Loucy (cell line): ENCODE data around the gene SCN2A.

Experiments
- H2AFZ ChIP-seq: fragments of 200-600 bp; sonication (generic); 2 replicates; pipeline ENCODE4 v1.6.0; 2016; ENCODE audit warnings: antibody characterized with exemption, mild to moderate bottlenecking, low read length, moderate library complexity
- H3F3A ChIP-seq: fragments of 200-600 bp; 2 replicates; pipeline ENCODE4 v1.6.0; 2016; ENCODE audit warnings: antibody characterized with exemption, low read depth, mild to moderate bottlenecking
- H3K27me3 ChIP-seq: fragments of 200-600 bp; sonication (generic); 2 replicates; pipeline ENCODE4 v1.6.1; 2014; ENCODE audit warnings: low read length, mild to moderate bottlenecking; ENCODE audit not compliant: insufficient read depth, poor library complexity, severe bottlenecking
- H3K36me3 ChIP-seq: fragments of 200-600 bp; sonication (generic); 2 replicates; pipeline ENCODE4 v1.6.1; 2016; ENCODE audit warnings: low read length; ENCODE audit not compliant: insufficient read depth
- H3K4me1 ChIP-seq: fragments of 200-600 bp; sonication (generic); 2 replicates; pipeline ENCODE4 v1.5.1; 2014; ENCODE audit warnings: low read length, mild to moderate bottlenecking; ENCODE audit not compliant: insufficient read depth, poor library complexity, severe bottlenecking
- H3K4me2 ChIP-seq: fragments of 200-600 bp; sonication (generic); 2 replicates; pipeline ENCODE4 v1.6.0; 2014; ENCODE audit warnings: antibody characterized with exemption, low read length, low read depth, mild to moderate bottlenecking; ENCODE audit not compliant: poor library complexity, severe bottlenecking
- H3K4me3 ChIP-seq: fragments of 200-600 bp; sonication (generic); 2 replicates; pipeline ENCODE4 v1.5.1; 2014; ENCODE audit warnings: low read length, mild to moderate bottlenecking, mixed read lengths; ENCODE audit not compliant: poor library complexity, severe bottlenecking
- H3K79me2 ChIP-seq: fragments of 200-600 bp; sonication (generic); 2 replicates; pipeline ENCODE4 v1.6.1; 2014; ENCODE audit warnings: low read length; ENCODE audit not compliant: insufficient read depth
- H3K9ac ChIP-seq: fragments of 200-600 bp; sonication (generic); 2 replicates; pipeline ENCODE4 v1.6.0; 2014; ENCODE audit warnings: mild to moderate bottlenecking, low read depth, low read length, moderate library complexity; ENCODE audit not compliant: poor library complexity, severe bottlenecking
- H3K9me2 ChIP-seq: fragments of 200-600 bp; sonication (generic); replicated peaks from 2 replicates; pipeline ENCODE4 v1.6.1; 2016; ENCODE audit warnings: low read depth, low read length, mixed read lengths
- H3K9me3 ChIP-seq: fragments of 200-600 bp; sonication (generic); 2 replicates; pipeline ENCODE4 v1.6.1; 2014; ENCODE audit warnings: mild to moderate bottlenecking, antibody characterized with exemption, low read length, low read depth; ENCODE audit not compliant: insufficient read depth
- H4K20me1 ChIP-seq: fragments of 200-600 bp; sonication (generic); 2 replicates; pipeline ENCODE4 v1.6.0; 2014; ENCODE audit warnings: antibody characterized with exemption, low read length, mild to moderate bottlenecking; ENCODE audit not compliant: insufficient read depth, poor library complexity, severe bottlenecking
- EZH2phosphoT487 ChIP-seq: fragments of 200-600 bp; IDR thresholded peaks from 2 replicates; pipeline ENCODE4 v1.6.1; 2018; ENCODE audit warnings: antibody characterized with exemption, mild to moderate bottlenecking, moderate library complexity, borderline replicate concordance
- TF ChIP-seq, protein P1 (sequence below): fragments of 200-600 bp; sonication (generic); conservative IDR thresholded peaks from 2 replicates; pipeline ENCODE4 v1.5.1; 2014; ENCODE audit warnings: mild to moderate bottlenecking, antibody characterized with exemption, low read length

Gene SCN2A

DNA sequence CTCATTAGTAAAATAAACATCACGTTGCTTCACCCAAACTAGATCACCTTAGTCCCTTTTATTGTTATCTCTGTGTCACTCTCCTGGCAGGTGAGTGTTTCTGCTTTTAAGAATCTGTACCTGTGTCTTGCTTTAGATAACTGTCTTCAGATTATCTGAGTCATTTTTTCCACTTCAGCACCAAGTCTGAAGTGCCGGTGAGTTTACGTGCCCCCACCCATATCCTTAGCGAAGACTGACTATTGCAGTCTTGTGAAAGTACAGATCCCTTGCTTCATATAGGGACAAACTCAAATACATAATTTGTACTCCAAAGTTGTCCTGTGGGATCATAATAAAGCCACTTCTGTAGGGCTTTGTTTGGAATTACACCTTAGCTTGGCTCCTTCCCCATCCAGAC is 41.1 kb downstream of the SCN2A start:
- no peak overlapping the region for H3K4me3 ChIP-seq
- no peak overlapping the region for H3K4me2 ChIP-seq
- no peaks in the 10 kb centered on the region for H3K9me2 ChIP-seq
- H3F3A ChIP-seq: no peaks in the 10 kb centered on the region
- H3K79me2 ChIP-seq: no peaks in the 10 kb centered on the region
- TF ChIP-seq, protein P1, sequence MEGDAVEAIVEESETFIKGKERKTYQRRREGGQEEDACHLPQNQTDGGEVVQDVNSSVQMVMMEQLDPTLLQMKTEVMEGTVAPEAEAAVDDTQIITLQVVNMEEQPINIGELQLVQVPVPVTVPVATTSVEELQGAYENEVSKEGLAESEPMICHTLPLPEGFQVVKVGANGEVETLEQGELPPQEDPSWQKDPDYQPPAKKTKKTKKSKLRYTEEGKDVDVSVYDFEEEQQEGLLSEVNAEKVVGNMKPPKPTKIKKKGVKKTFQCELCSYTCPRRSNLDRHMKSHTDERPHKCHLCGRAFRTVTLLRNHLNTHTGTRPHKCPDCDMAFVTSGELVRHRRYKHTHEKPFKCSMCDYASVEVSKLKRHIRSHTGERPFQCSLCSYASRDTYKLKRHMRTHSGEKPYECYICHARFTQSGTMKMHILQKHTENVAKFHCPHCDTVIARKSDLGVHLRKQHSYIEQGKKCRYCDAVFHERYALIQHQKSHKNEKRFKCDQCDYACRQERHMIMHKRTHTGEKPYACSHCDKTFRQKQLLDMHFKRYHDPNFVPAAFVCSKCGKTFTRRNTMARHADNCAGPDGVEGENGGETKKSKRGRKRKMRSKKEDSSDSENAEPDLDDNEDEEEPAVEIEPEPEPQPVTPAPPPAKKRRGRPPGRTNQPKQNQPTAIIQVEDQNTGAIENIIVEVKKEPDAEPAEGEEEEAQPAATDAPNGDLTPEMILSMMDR: no peak
- no peak for TF ChIP-seq EZH2phosphoT487
- no peaks in the 10 kb centered on the region for H4K20me1 ChIP-seq
- H2AFZ ChIP-seq: no peak overlapping the region
- no peak overlapping the region for H3K9ac ChIP-seq
- H3K27me3 ChIP-seq: no peaks in the 10 kb centered on the region
- H3K9me3 ChIP-seq: no peaks in the 10 kb centered on the region
- peaks cover 4% of the 10 kb centered on the region for H3K4me1 ChIP-seq
- no peaks in the 10 kb centered on the region for H3K36me3 ChIP-seq

DNA sequence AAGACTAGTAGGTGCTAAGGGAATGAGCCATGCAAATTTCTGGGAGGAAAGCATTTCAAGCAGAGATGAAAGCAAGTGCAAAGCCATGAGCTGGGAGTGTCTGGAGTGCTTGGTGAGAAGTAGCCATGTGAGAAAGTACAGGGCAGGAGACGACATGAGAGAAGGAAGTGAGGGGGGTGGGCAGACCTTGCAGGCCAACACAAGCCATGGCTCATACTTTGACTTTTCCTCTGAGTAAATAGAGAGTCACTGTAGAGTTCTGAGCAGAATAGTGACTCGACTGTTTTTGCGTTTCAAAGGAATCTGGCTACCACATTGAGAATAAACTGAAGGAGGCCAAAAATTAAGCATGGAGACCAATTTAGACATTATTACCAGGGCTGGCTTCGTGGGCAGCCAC is 42.2 kb downstream of the SCN2A start:
- H3K9me2 ChIP-seq: no peaks in the 10 kb centered on the region
- no peaks in the 10 kb centered on the region for H3F3A ChIP-seq
- no peaks in the 10 kb centered on the region for H3K27me3 ChIP-seq
- H3K4me1 ChIP-seq: peaks cover 4% of the 10 kb centered on the region
- no peaks in the 10 kb centered on the region for H3K36me3 ChIP-seq
- TF ChIP-seq, protein P1: no peak
- TF ChIP-seq EZH2phosphoT487: no peak
- H3K4me2 ChIP-seq: no peak overlapping the region
- H2AFZ ChIP-seq: no peak overlapping the region
- H3K4me3 ChIP-seq: no peak overlapping the region
- H3K9ac ChIP-seq: no peak overlapping the region
- no peaks in the 10 kb centered on the region for H4K20me1 ChIP-seq
- H3K79me2 ChIP-seq: no peaks in the 10 kb centered on the region
- H3K9me3 ChIP-seq: no peaks in the 10 kb centered on the region

DNA sequence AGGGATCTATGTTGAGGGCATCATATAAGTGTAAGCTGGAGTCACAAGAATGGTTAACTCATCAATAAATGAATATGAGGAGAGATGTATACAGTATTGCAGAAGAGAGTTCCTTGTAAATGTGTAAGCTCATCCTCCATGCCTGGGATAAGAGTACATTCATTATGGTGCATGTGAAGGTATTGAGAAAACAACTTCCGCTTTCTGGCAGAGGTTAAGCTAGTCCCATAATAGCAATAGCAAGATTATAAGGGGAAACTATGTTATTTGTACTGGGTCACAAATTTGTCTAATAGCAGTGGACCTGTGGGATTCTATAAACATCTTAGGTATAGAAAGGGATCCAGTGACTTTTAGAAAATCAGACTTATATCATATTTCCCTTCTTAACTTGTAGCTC is 44.1 kb downstream of the SCN2A start:
- Histone ChIP-seq H3K36me3 (no peaks in the 10 kb centered on the region), H4K20me1 (no peaks in the 10 kb centered on the region), H3K4me1 (peaks cover 4% of the 10 kb centered on the region), H3K4me2 (no peak overlapping the region), H3K27me3 (no peaks in the 10 kb centered on the region), H3K9me2 (no peaks in the 10 kb centered on the region), H3K9me3 (no peaks in the 10 kb centered on the region), H3F3A (no peaks in the 10 kb centered on the region), H2AFZ (no peak overlapping the region), H3K79me2 (no peaks in the 10 kb centered on the region), H3K4me3 (no peak overlapping the region), H3K9ac (no peak overlapping the region)
- TF ChIP-seq, protein P1: no peak
- no peak for TF ChIP-seq EZH2phosphoT487
